Femur (tissue), 1 donor: ENCODE measurements around the gene MSX2.

Experiments
- DNase-seq: peaks from one replicate; pipeline ENCODE4 v3.0.0-alpha.2; 2017

The MSX2 gene

GRCh38 chr5:174718880-174719610, 5.3 kb upstream of the MSX2 start:
- DNase-seq, result no peak

- DNase-seq, result no peak
These were observed 4.4 kb upstream of the MSX2 start for GRCh38 chr5:174719793-174720611.

GRCh38 chr5:174720612-174721529, 3.5 kb upstream of the MSX2 start:
- DNase-seq, result no peak

- no peak for DNase-seq
These were observed 2.6 kb upstream of the MSX2 start for GRCh38 chr5:174721530-174722432.

- DNase-seq, result no peak
These were observed 1.9 kb upstream of the MSX2 start for GRCh38 chr5:174722500-174722899.

- no peak for DNase-seq
These were observed 935 bp upstream of the MSX2 start for GRCh38 chr5:174723315-174723978.

GRCh38 chr5:174723979-174724483, 351 bp upstream of the MSX2 start:
- no peak for DNase-seq

- no peak for DNase-seq
These were observed 1.0 kb downstream of the MSX2 start for GRCh38 chr5:174725261-174725990.

- DNase-seq, result no peak
These were observed 1.7 kb downstream of the MSX2 start for GRCh38 chr5:174725991-174726601.

GRCh38 chr5:174726916-174727793, 2.8 kb downstream of the MSX2 start:
- DNase-seq, result no peak

GRCh38 chr5:174727794-174728680, 3.7 kb downstream of the MSX2 start:
- no peak for DNase-seq

GRCh38 chr5:174729075-174729680, 4.8 kb downstream of the MSX2 start:
- DNase-seq, result no peak

GRCh38 chr5:174731214-174732035, 7.0 kb downstream of the MSX2 start:
- DNase-seq, result no peak

- DNase-seq, result no peak
These were observed 7.9 kb downstream of the MSX2 start for GRCh38 chr5:174732036-174733020.

- no peak for DNase-seq
These were observed 8.8 kb downstream of the MSX2 start for GRCh38 chr5:174733091-174733690.
